Activated CD8-positive, alpha-beta memory T cell treated with anti-CD3 and anti-CD28 coated beads, Interleukin-2, amount 10 ng/mL, durations not matched to agents 7 days and 5 days (primary cell): ENCODE results near the gene SGCD. TPM values are rescaled to one million over a fixed set of nuclear protein-coding genes. Genes with fewer than 3 reads are reported as not detected.

Experiments
- ATAC-seq: fragments of 150-1000 bp; cut with Tn5 transposase; one replicate; pipeline ENCODE4 v1.10.0; 2021; ENCODE audit warnings: moderate library complexity
- CTCF ChIA-PET: fragments of 350-600 bp; sonication (Branson Sonifier 250); formaldehyde crosslinking; loops from one replicate; lab custom pipeline; 2021; ENCODE audit warnings: antibody characterized with exemption; lab: Charles Lee
- DNase-seq: peaks from one replicate; pipeline ENCODE4 v3.0.0-alpha.2; 2020
- H3K27ac Mint-ChIP-seq: one replicate; pipeline ENCODE4 v1.8.0; 2021; ENCODE audit warnings: mild to moderate bottlenecking, mixed read lengths
- H3K27me3 Mint-ChIP-seq: one replicate; pipeline ENCODE4 v1.8.0; 2021; ENCODE audit warnings: mixed read lengths
- H3K36me3 Mint-ChIP-seq: one replicate; pipeline ENCODE4 v1.8.0; 2021; ENCODE audit warnings: mild to moderate bottlenecking, mixed read lengths
- H3K4me1 Mint-ChIP-seq: one replicate; pipeline ENCODE4 v1.8.0; 2021; ENCODE audit warnings: mixed read lengths
- H3K4me3 Mint-ChIP-seq: one replicate; pipeline ENCODE4 v1.8.0; 2021; ENCODE audit warnings: mild to moderate bottlenecking, moderate library complexity, mixed read lengths
- H3K9me3 Mint-ChIP-seq: one replicate; pipeline ENCODE4 v1.8.0; 2022; ENCODE audit warnings: low read depth, mixed read lengths
- total RNA-seq, 2 experiments: library from RNA; stranded (reverse); gene quantifications; one replicate each; pipeline ENCODE4 v1.2.3, GENCODE V29; 2021

SGCD gene
- total RNA-seq, 2 experiments from 2014 or later = not detected

DNA sequence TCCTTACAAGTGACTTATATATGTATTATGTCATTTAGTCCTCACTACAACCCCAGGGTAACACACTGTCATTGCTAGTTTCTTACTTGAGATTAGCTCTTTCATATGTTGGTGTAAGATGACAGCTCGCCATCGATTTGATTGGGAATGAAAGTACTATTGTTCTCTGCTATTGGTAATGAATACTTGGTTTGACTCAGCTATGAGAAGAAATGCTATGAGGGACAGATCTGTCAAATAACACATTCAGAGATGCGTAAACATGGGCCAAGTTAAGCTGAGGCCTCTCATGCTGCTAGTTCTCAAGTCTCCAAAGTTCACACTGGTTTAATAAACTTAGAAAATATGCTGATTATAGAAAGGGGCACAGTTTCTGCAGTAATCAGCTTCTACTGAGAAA, 142.7 kb downstream of the SGCD start:
- Mint-ChIP-seq H3K27ac (no peak overlapping the region), H3K36me3 (no peaks in the 10 kb centered on the region), H3K27me3 (peaks cover 3% of the 10 kb centered on the region), H3K4me1 (no peaks in the 10 kb centered on the region), H3K9me3 (no peaks in the 10 kb centered on the region), H3K4me3 (no peak overlapping the region)
- DNase-seq (no peak), ATAC-seq (no peak)
- CTCF ChIA-PET = no interaction called here

DNA sequence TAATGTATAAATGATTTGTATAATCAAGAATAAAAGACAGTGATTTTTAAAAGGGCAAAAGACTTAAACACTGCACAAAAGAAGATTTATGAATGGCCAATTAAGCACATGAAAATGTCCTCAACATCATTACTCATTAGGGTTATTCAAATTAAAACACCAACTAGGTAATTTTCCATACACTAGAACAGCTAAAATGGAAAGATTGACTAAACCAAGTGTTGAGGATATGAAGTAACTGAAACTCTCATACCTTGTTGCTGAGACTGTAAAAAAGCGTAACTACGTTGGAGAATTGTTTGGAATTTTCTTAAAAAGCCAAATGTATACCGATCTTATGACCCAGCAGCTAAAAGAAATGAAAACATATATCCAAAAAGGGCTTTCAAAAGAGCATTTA, 144.9 kb downstream of the SGCD start:
- peaks cover 3% of the 10 kb centered on the region for H3K27me3 Mint-ChIP-seq
- H3K36me3 Mint-ChIP-seq = no peaks in the 10 kb centered on the region
- H3K4me3 Mint-ChIP-seq = no peak overlapping the region
- H3K4me1 Mint-ChIP-seq = no peaks in the 10 kb centered on the region
- no peak for DNase-seq
- CTCF ChIA-PET = no interaction called here
- H3K9me3 Mint-ChIP-seq = no peaks in the 10 kb centered on the region
- ATAC-seq = no peak
- no peak overlapping the region for H3K27ac Mint-ChIP-seq

DNA sequence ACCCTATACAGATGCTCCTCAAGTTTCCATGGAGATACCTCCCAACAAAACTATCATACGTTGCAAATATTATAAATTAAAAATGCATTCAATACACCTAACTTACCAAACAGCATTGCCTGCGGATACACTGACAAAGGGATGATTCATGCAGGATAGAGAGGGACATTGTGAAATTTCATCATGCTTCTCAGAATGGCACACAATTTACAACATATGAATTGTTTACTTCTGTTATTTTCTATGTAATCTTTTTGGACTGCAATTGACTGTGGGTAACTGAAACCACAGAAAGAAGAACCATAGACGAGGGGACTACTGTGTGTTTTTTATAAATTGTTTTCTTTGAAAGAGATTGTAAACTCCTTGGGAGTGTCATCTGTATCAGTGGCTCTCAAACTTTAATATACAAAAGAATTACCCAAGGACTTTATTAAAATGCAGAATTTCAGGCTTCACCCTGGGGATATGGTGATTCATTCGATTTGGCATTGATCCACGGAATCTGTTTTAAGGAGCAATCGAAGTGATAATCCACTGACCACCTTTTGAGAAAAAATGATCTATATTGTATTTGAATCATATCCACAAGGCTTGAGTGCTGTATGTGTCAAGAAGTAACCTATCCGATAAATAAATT, 146.4 kb downstream of the SGCD start:
- CTCF ChIA-PET = no interaction called here
- H3K4me3 Mint-ChIP-seq = no peak overlapping the region
- no peaks in the 10 kb centered on the region for H3K4me1 Mint-ChIP-seq
- no peaks in the 10 kb centered on the region for H3K36me3 Mint-ChIP-seq
- no peak overlapping the region for H3K27ac Mint-ChIP-seq
- H3K9me3 Mint-ChIP-seq = no peaks in the 10 kb centered on the region
- ATAC-seq (no peak), DNase-seq (no peak)
- H3K27me3 Mint-ChIP-seq = peaks cover 3% of the 10 kb centered on the region

DNA sequence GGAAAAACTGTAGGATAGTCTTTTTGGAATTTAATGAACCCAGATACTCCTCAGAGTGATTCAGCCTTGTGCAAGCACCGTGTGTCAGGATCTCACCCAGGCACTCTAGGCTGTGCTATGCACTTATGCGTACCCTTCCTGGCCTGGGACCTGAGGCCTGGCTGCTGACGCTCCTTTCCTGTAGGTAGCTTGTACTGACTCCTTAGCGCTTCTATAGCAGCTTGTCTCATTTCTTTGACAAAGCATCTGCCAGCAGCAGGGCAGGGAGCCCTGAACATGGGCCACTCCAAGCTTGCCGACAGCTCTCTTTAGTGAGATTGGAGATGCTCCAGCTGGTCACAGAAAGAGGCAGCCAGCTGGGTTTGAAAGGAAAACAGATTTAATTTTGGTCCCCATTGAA, 147.3 kb downstream of the SGCD start:
- peaks cover 3% of the 10 kb centered on the region for H3K27me3 Mint-ChIP-seq
- CTCF ChIA-PET = no interaction called here
- no peak overlapping the region for H3K4me3 Mint-ChIP-seq
- H3K36me3 Mint-ChIP-seq = no peaks in the 10 kb centered on the region
- no peak overlapping the region for H3K27ac Mint-ChIP-seq
- no peak for ATAC-seq
- H3K9me3 Mint-ChIP-seq = no peaks in the 10 kb centered on the region
- H3K4me1 Mint-ChIP-seq = no peaks in the 10 kb centered on the region
- no peak for DNase-seq

DNA sequence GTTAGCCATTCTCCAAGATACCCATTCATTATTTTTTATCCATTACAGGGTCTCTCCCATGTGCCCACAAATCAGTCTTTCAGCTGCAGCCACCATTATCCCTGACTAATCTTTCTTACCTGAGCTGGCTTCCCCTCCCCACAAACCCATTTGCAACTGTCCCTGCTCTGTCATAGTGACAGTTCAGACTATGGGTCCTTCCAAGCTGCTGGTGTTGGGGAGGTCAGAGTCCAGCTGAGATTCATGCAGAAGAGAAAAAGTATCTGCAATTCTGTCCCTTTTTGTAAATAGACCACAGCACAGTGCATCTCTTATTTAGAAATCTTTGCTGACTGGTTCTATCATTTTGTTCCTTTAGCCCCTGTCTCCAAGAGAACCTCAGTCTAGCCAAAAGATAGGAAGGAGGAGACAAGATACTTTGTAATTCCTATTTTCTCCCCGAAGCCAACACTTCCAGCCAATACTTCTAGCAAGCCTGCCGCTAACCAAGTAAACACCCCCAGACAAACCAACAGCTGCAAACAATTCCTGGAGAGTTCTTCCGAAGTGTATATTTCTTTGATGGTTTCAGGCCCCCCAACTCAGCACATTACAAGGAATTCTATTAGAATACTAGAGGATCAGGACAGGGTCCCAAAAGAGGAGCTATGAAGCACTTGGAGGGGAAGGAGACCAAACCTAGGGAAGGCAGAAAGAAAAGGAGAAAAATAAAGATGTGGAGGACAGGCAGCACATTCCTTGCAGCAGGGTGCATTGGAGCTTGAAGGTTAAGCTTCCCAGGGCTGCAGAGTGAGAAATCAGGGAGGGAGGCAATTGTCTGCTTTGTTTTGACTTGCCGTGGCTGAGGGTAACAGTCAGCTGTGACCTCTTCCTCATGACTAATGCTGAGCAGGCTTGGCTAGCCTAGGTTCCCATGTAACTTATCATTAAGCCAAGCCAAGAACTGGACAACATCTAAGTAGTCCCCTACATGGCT, 148.5 kb downstream of the SGCD start:
- H3K4me3 Mint-ChIP-seq = no peak overlapping the region
- peaks cover 3% of the 10 kb centered on the region for H3K27me3 Mint-ChIP-seq
- no peak for ATAC-seq
- no peaks in the 10 kb centered on the region for H3K4me1 Mint-ChIP-seq
- CTCF ChIA-PET = no interaction called here
- no peaks in the 10 kb centered on the region for H3K9me3 Mint-ChIP-seq
- no peak for DNase-seq
- no peak overlapping the region for H3K27ac Mint-ChIP-seq
- H3K36me3 Mint-ChIP-seq = no peaks in the 10 kb centered on the region

DNA sequence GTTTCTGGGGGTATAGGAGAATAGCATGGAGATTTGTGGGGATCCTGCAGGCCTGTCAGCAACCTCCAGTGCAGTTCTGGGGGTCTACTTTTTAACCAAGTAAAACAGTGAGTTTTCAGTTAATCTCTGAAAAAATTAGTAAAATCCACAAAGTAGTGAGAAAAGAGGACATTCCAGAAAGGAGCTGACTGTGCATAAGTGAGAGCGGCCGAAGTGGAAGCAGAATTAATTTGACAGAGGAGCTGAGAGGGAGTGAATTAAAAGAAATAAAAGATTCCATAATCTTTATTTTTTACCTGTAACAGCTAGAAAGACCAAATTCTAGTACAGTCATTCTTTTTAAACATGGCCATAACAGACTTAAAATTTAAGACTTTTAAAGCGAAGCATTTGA, 149.2 kb downstream of the SGCD start:
- ATAC-seq = no peak
- H3K9me3 Mint-ChIP-seq = no peaks in the 10 kb centered on the region

DNA sequence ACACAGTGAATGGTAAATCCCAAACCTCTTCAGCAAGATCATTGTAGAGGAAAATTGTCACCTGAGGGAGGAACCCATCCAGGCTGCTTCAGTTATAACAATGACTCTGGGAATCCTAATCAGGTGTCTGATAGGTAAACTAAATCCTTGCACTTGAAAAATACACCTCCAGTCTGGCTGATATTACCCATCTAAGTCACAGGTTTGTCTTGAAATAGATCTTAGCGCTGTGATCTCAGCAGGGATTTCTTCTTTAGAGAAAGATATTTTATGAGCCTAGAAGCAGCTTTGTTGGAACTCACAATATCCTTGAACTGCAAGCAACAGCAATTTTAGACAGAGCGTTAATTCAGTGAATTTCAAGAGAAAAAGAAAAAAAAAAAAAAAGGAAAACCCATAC, 149.7 kb downstream of the SGCD start:
- no peaks in the 10 kb centered on the region for H3K36me3 Mint-ChIP-seq
- H3K4me3 Mint-ChIP-seq = no peak overlapping the region
- no peak for ATAC-seq
- CTCF ChIA-PET = no interaction called here
- H3K27me3 Mint-ChIP-seq = peaks cover 3% of the 10 kb centered on the region
- no peaks in the 10 kb centered on the region for H3K9me3 Mint-ChIP-seq
- H3K4me1 Mint-ChIP-seq = no peaks in the 10 kb centered on the region
- H3K27ac Mint-ChIP-seq = no peak overlapping the region
- no peak for DNase-seq

More for the DNA sequence above, 149.2 kb downstream of the SGCD start:
- Mint-ChIP-seq H3K36me3 (no peaks in the 10 kb centered on the region), H3K27me3 (peaks cover 3% of the 10 kb centered on the region), H3K27ac (no peak overlapping the region), H3K4me1 (no peaks in the 10 kb centered on the region), H3K4me3 (no peak overlapping the region)
- CTCF ChIA-PET = no interaction called here
- DNase-seq = no peak

DNA sequence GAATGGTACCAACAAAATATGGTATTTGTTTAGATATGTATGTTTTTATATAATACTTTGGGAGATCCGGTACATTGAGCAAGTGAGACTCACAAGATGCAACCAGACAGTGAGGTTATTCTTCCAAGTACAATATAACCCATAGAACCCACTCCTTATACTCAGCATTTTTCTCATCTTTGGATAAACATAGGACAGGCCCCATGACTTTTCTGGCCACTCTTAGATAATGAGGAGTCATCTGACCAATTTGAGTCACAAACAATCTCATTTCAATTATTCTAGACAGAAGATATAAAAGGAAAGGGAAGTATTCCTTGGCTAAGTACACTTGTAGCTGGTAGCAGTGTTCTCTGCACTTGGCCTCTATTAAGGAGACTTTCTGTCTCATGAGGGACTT, 150.2 kb downstream of the SGCD start:
- no peak for DNase-seq
- no peak for ATAC-seq
- no peak overlapping the region for H3K4me3 Mint-ChIP-seq
- CTCF ChIA-PET = interaction anchor here (0.6 to 0.7 kb wide), 2 partner anchors 57 to 673 kb away, joined by 3 read pairs; no protein-coding TSS in a partner anchor
- no peaks in the 10 kb centered on the region for H3K36me3 Mint-ChIP-seq
- no peak overlapping the region for H3K27ac Mint-ChIP-seq
- H3K9me3 Mint-ChIP-seq = no peaks in the 10 kb centered on the region
- H3K4me1 Mint-ChIP-seq = no peaks in the 10 kb centered on the region
- peaks cover 3% of the 10 kb centered on the region for H3K27me3 Mint-ChIP-seq

DNA sequence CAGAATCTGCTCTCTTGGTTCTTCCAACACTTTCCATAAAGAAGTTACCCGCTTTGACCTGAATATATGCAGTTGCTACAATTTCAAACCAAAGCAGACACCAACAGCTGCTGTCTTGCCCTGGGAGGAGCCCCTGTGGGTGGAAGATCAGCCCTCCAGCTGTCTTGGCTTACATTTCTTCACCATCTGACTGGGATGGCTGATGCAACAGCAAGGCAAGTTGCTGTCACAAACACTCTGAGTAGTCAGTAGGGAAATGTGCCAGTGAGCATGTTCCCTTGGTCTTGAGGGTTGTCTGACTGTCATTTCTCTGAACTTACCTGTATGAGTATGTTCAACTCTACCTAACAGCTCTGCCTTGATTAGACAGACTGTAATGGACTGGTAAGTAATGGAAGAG, 152.9 kb downstream of the SGCD start:
- CTCF ChIA-PET = no interaction called here
- Mint-ChIP-seq H3K36me3 (no peaks in the 10 kb centered on the region), H3K9me3 (no peaks in the 10 kb centered on the region), H3K27me3 (no peaks in the 10 kb centered on the region), H3K4me1 (no peaks in the 10 kb centered on the region), H3K4me3 (no peak overlapping the region), H3K27ac (no peak overlapping the region)
- no peak for ATAC-seq
- no peak for DNase-seq

DNA sequence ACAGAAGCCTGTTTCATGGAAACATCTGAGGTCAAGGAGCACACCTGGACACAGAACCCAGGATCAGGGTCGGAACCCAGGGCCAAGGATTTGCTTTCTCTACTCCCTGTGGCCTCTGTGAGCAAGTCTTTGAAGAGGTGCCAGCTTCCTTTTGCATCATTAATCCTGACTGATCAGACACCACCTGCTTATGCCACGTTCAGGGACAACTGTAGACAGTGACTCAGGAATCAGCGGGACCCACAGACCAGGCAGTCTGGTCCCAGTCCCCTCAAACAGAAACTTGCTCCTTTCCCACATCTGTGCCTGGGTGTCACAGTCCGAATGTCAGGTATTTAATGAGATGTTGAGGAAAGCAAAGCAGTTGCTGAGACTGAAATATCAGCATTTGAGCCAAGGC, 154.8 kb downstream of the SGCD start:
- Mint-ChIP-seq H3K36me3 (no peaks in the 10 kb centered on the region), H3K4me3 (no peak overlapping the region), H3K9me3 (no peaks in the 10 kb centered on the region), H3K4me1 (no peaks in the 10 kb centered on the region), H3K27ac (no peak overlapping the region), H3K27me3 (no peaks in the 10 kb centered on the region)
- CTCF ChIA-PET = no interaction called here
- no peak for ATAC-seq
- DNase-seq = no peak

DNA sequence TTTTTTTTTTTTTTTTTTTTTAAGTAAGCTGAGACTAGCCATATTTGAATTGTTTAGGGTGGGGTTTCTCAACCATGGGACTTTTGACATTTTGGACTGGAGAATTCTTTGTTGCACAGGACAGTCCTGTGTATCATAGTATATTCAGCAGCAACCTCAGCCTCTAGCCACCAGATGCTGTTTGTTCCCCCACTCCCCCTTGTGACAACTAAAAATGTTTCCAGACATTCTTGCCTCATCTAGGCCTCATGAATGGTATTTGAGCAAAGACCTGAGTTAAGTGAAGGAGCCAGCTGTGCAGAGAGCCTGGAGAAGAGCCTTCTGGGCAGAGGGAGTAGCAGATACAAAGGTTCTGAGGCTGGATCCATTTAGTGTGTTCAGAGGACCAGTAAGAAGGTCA, 155.9 kb downstream of the SGCD start:
- ATAC-seq (no peak), DNase-seq (no peak)
- H3K4me1 Mint-ChIP-seq = no peaks in the 10 kb centered on the region
- CTCF ChIA-PET = no interaction called here
- no peak overlapping the region for H3K27ac Mint-ChIP-seq
- no peak overlapping the region for H3K4me3 Mint-ChIP-seq
- H3K27me3 Mint-ChIP-seq = no peaks in the 10 kb centered on the region
- H3K36me3 Mint-ChIP-seq = no peaks in the 10 kb centered on the region
- peaks cover 5% of the 10 kb centered on the region for H3K9me3 Mint-ChIP-seq

DNA sequence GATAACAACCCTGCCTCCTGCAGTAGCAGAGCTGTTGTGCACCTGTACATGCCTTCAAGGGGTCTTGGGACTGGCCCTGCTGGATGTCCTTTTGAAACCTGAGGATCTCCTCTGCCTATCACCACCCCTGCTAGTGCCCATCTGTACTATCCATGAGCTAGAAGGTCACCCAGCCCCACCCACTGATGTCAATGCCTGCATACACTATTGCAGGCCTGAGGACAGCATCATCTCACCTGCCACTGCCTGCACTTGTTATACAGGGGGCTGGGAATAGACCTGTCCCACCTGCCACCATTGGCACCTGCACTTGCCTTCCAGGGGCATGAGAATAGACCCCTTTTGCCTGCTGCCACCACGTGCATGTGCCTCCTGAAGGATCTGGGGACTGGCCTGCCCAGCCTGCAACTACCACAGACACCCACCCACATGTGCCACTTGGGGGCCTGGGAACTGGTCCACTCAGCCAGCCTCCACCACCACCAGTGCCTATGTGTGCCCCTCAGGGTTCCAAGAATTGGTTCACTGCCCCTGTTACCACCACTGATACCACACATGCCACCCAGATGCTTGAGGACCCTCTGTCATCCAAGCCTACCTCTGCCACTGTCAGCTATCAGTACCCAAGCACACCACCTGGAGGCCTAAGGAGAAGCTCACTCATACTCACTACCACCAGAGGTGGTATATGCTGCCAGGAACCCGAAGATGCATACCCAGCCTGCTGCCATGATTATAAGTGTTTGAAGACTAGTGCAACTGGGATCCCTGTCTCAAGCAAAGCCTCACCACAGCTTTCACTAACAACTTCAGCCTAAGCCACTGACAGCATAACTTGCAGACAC, 159.7 kb downstream of the SGCD start:
- CTCF ChIA-PET = no interaction called here
- peaks cover 5% of the 10 kb centered on the region for H3K9me3 Mint-ChIP-seq
- no peaks in the 10 kb centered on the region for H3K27me3 Mint-ChIP-seq
- H3K36me3 Mint-ChIP-seq = no peaks in the 10 kb centered on the region
- H3K4me1 Mint-ChIP-seq = no peaks in the 10 kb centered on the region
- ATAC-seq (no peak), DNase-seq (no peak)
- no peak overlapping the region for H3K27ac Mint-ChIP-seq
- H3K4me3 Mint-ChIP-seq = no peak overlapping the region

DNA sequence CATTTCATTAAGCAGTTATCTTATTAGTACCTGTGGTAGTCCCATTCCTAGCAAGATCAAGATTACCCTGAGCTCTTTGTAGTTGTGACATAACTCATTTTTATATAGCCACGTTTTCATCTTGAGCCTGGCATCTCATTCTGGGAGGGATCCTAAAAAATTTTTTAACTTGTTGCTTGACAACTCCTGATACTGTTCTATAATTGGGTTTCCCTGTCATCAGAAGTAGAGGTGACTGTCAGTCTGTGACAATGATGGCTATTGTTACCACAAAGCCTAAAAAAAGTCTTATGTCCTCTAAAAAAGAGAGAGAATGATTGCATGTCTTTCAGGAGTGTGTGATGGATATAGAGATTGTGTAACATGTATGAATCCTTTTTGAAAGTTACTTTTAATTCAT, 164.8 kb downstream of the SGCD start:
- Mint-ChIP-seq H3K27me3 (no peaks in the 10 kb centered on the region), H3K4me1 (no peaks in the 10 kb centered on the region), H3K4me3 (no peak overlapping the region), H3K36me3 (no peaks in the 10 kb centered on the region), H3K27ac (no peak overlapping the region), H3K9me3 (peaks cover 5% of the 10 kb centered on the region)
- CTCF ChIA-PET = interaction anchor here (0.6 kb wide), 1 partner anchor 337 kb away, joined by 3 read pairs; no protein-coding TSS in a partner anchor
- DNase-seq (no peak), ATAC-seq (no peak)
